NCI-H128 (cell line): Measurements from ENCODE around the gene ANKRD30B.
"Not testable (repeated sequence)": the region's sequence is repeated elsewhere in the genome, so short reads cannot be mapped to it uniquely, and the experiment has no call there.

Experiments used
- DNase-seq: peaks from one replicate; lab custom pipeline; 2025; ENCODE audit not compliant: unreplicated experiment; lab: John Stamatoyannopoulos, UW

ANKRD30B gene

GRCh38 chr18:14855634-14856033 lies 107.7 kb downstream of the ANKRD30B start:
- DNase-seq = not testable (repeated sequence)

- not testable (repeated sequence) for DNase-seq
Observed at GRCh38 chr18:14856256-14856655, 108.3 kb downstream of the ANKRD30B start.

- not testable (repeated sequence) for DNase-seq
Observed at GRCh38 chr18:14858514-14858913, 110.5 kb downstream of the ANKRD30B start.

- not testable (repeated sequence) for DNase-seq
Observed at GRCh38 chr18:14859995-14860394, 112.0 kb downstream of the ANKRD30B start.

- not testable (repeated sequence) for DNase-seq
Observed at GRCh38 chr18:14866426-14866825, 118.5 kb downstream of the ANKRD30B start.

GRCh38 chr18:14867988-14868387 lies 120.0 kb downstream of the ANKRD30B start:
- not testable (repeated sequence) for DNase-seq

- DNase-seq = not testable (repeated sequence)
Observed at GRCh38 chr18:14868825-14869224, 120.9 kb downstream of the ANKRD30B start.

GRCh38 chr18:14878826-14879225 lies 130.9 kb downstream of the ANKRD30B start:
- DNase-seq = not testable (repeated sequence)

GRCh38 chr18:14900435-14900834 lies 152.5 kb downstream of the ANKRD30B start:
- DNase-seq = no peak
